ENCODE data around the gene WDR91.
A peak's percentile ranks its signal among the peaks of the same experiment; 100 is the strongest.

Gene WDR91

GRCh38 chr7:135206941-135207391 lies 4.4 kb downstream of the WDR91 start:
- H3K27ac ChIP-seq (ENCODE audit: poor library complexity, severe bottlenecking) = no peak overlapping the region
- DNase-seq (ENCODE audit: low spot score) = no peak
- H3K9me3 ChIP-seq (ENCODE audit: severe bottlenecking) = no peaks in the 10 kb centered on the region
- peaks cover 9% of the 10 kb centered on the region for H3K4me1 ChIP-seq (ENCODE audit: insufficient read depth, poor library complexity, severe bottlenecking)
- no peak for TF ChIP-seq CTCF (IDR thresholded peaks at IDR 0.05; ENCODE audit: poor library complexity, severe bottlenecking)
- H3K4me3 ChIP-seq (ENCODE audit: severe bottlenecking) = no peak overlapping the region
- peaks cover 38% of the 10 kb centered on the region for H3K36me3 ChIP-seq (ENCODE audit: low read depth)
- no peak for ATAC-seq (ENCODE audit: low read depth)
- no peaks in the 10 kb centered on the region for H3K27me3 ChIP-seq (ENCODE audit: insufficient read depth, poor library complexity, severe bottlenecking)

GRCh38 chr7:135205850-135206249 lies 5.5 kb downstream of the WDR91 start:
- no peak for TF ChIP-seq CTCF (IDR thresholded peaks at IDR 0.05; ENCODE audit: poor library complexity, severe bottlenecking)
- DNase-seq (ENCODE audit: low spot score) (no peak), ATAC-seq (ENCODE audit: low read depth) (no peak)
- Histone ChIP-seq H3K27me3 (ENCODE audit: insufficient read depth, poor library complexity, severe bottlenecking) (no peaks in the 10 kb centered on the region), H3K4me3 (ENCODE audit: severe bottlenecking) (no peak overlapping the region), H3K36me3 (ENCODE audit: low read depth) (peaks cover 45% of the 10 kb centered on the region), H3K4me1 (ENCODE audit: insufficient read depth, poor library complexity, severe bottlenecking) (peaks cover 10% of the 10 kb centered on the region), H3K9me3 (ENCODE audit: severe bottlenecking) (no peaks in the 10 kb centered on the region), H3K27ac (ENCODE audit: poor library complexity, severe bottlenecking) (no peak overlapping the region)

- Histone ChIP-seq H3K27ac (ENCODE audit: poor library complexity, severe bottlenecking) (no peak overlapping the region), H3K36me3 (ENCODE audit: low read depth) (peaks cover 51% of the 10 kb centered on the region), H3K27me3 (ENCODE audit: insufficient read depth, poor library complexity, severe bottlenecking) (no peaks in the 10 kb centered on the region)
Measured at GRCh38 chr7:135204876-135205275, 6.5 kb downstream of the WDR91 start.

GRCh38 chr7:135204341-135204749 lies 7.0 kb downstream of the WDR91 start:
- no peak for TF ChIP-seq CTCF (IDR thresholded peaks at IDR 0.05; ENCODE audit: poor library complexity, severe bottlenecking)
- H3K9me3 ChIP-seq (ENCODE audit: severe bottlenecking) = no peaks in the 10 kb centered on the region
- no peak overlapping the region for H3K4me3 ChIP-seq (ENCODE audit: severe bottlenecking)
- peak overlapping the region; percentile 3 for H3K27ac ChIP-seq (ENCODE audit: poor library complexity, severe bottlenecking)
- peaks cover 56% of the 10 kb centered on the region for H3K36me3 ChIP-seq (ENCODE audit: low read depth)
- no peak for DNase-seq (ENCODE audit: low spot score)
- ATAC-seq (ENCODE audit: low read depth) = no peak
- no peaks in the 10 kb centered on the region for H3K27me3 ChIP-seq (ENCODE audit: insufficient read depth, poor library complexity, severe bottlenecking)
- peaks cover 11% of the 10 kb centered on the region for H3K4me1 ChIP-seq (ENCODE audit: insufficient read depth, poor library complexity, severe bottlenecking)

More at GRCh38 chr7:135204876-135205275, 6.5 kb downstream of the WDR91 start:
- no peak overlapping the region for H3K4me3 ChIP-seq (ENCODE audit: severe bottlenecking)
- no peaks in the 10 kb centered on the region for H3K9me3 ChIP-seq (ENCODE audit: severe bottlenecking)
- no peak for TF ChIP-seq CTCF (IDR thresholded peaks at IDR 0.05; ENCODE audit: poor library complexity, severe bottlenecking)
- peak; percentile 79 for ATAC-seq (ENCODE audit: low read depth)
- H3K4me1 ChIP-seq (ENCODE audit: insufficient read depth, poor library complexity, severe bottlenecking) = peaks cover 11% of the 10 kb centered on the region
- DNase-seq (ENCODE audit: low spot score) = no peak

GRCh38 chr7:135201350-135201749 lies 10.0 kb downstream of the WDR91 start:
- Histone ChIP-seq H3K9me3 (ENCODE audit: severe bottlenecking) (no peaks in the 10 kb centered on the region), H3K4me1 (ENCODE audit: insufficient read depth, poor library complexity, severe bottlenecking) (peaks cover 11% of the 10 kb centered on the region), H3K27ac (ENCODE audit: poor library complexity, severe bottlenecking) (no peak overlapping the region), H3K4me3 (ENCODE audit: severe bottlenecking) (no peak overlapping the region), H3K27me3 (ENCODE audit: insufficient read depth, poor library complexity, severe bottlenecking) (no peaks in the 10 kb centered on the region), H3K36me3 (ENCODE audit: low read depth) (peaks cover 72% of the 10 kb centered on the region)
- DNase-seq (ENCODE audit: low spot score) = no peak
- TF ChIP-seq CTCF (IDR thresholded peaks at IDR 0.05; ENCODE audit: poor library complexity, severe bottlenecking) = no peak
- no peak for ATAC-seq (ENCODE audit: low read depth)

Measured in RWPE2 (cell line).